Muscle layer of duodenum (tissue), 2 donors: Measurements from ENCODE around the gene SLC6A18.

Experiments used
- H3K27ac ChIP-seq: one replicate; pipeline ENCODE4 v1.7.0; 2013; ENCODE audit warnings: mild to moderate bottlenecking, low read length
- H3K27me3 ChIP-seq: one replicate; pipeline ENCODE4 v1.7.0; 2013; ENCODE audit warnings: low read depth, mild to moderate bottlenecking, control low read depth, low read length
- H3K36me3 ChIP-seq, 2 donors: one replicate each; pipeline ENCODE4 v1.7.0; 2013; ENCODE audit warnings: low read length in 2 of 2, control low read depth in 1 of 2, mild to moderate bottlenecking in 1 of 2; ENCODE audit not compliant: insufficient read depth in 2 of 2, control insufficient read depth in 1 of 2
- H3K4me1 ChIP-seq, 2 donors: one replicate each; pipeline ENCODE4 v1.7.0; 2013; ENCODE audit warnings: low read length in 2 of 2, mild to moderate bottlenecking in 2 of 2, control low read depth in 1 of 2, moderate library complexity in 1 of 2; ENCODE audit not compliant: insufficient read depth in 2 of 2, control insufficient read depth in 1 of 2
- H3K4me3 ChIP-seq, 2 donors: one replicate each; pipeline ENCODE4 v1.7.0; 2013; ENCODE audit warnings: low read length in 2 of 2, low read depth in 1 of 2, mild to moderate bottlenecking in 1 of 2
- H3K9me3 ChIP-seq, 2 donors: one replicate each; pipeline ENCODE4 v1.7.0; 2013; ENCODE audit warnings: low read length in 2 of 2, control low read depth in 1 of 2, mild to moderate bottlenecking in 1 of 2; ENCODE audit not compliant: control insufficient read depth in 1 of 2
- donor health status: healthy.

SLC6A18 gene

GRCh38 chr5:1243487-1244130 lies 18.4 kb downstream of the SLC6A18 start:
- no peaks in the 10 kb centered on the region for H3K4me1 ChIP-seq

GRCh38 chr5:1244255-1244654 lies 19.1 kb downstream of the SLC6A18 start:
- H3K27ac ChIP-seq: no peak overlapping the region
- peaks cover 5% of the 10 kb centered on the region for H3K27me3 ChIP-seq
- H3K9me3 ChIP-seq: no peaks in the 10 kb centered on the region
- no peaks in the 10 kb centered on the region for H3K36me3 ChIP-seq
- no peak overlapping the region for H3K4me3 ChIP-seq
- H3K4me1 ChIP-seq: no peaks in the 10 kb centered on the region

More at GRCh38 chr5:1243487-1244130, 18.4 kb downstream of the SLC6A18 start:
- Histone ChIP-seq H3K27me3 (peaks cover 5% of the 10 kb centered on the region), H3K4me3 (no peak overlapping the region), H3K36me3 (no peaks in the 10 kb centered on the region), H3K27ac (no peak overlapping the region), H3K9me3 (no peaks in the 10 kb centered on the region)

GRCh38 chr5:1244976-1245375 lies 19.8 kb downstream of the SLC6A18 start:
- no peaks in the 10 kb centered on the region for H3K4me1 ChIP-seq
- H3K4me3 ChIP-seq: no peak overlapping the region
- H3K9me3 ChIP-seq: no peaks in the 10 kb centered on the region
- no peak overlapping the region for H3K27ac ChIP-seq
- H3K27me3 ChIP-seq: peaks cover 5% of the 10 kb centered on the region
- no peaks in the 10 kb centered on the region for H3K36me3 ChIP-seq

GRCh38 chr5:1245905-1246576 lies 20.9 kb downstream of the SLC6A18 start:
- Histone ChIP-seq H3K9me3 (no peaks in the 10 kb centered on the region), H3K4me3 (no peak overlapping the region), H3K36me3 (no peaks in the 10 kb centered on the region), H3K4me1 (no peaks in the 10 kb centered on the region), H3K27ac (no peak overlapping the region), H3K27me3 (peaks cover 5% of the 10 kb centered on the region)

GRCh38 chr5:1246711-1247431 lies 21.7 kb downstream of the SLC6A18 start:
- Histone ChIP-seq H3K36me3 (no peaks in the 10 kb centered on the region), H3K27me3 (peaks cover 5% of the 10 kb centered on the region), H3K9me3 (no peaks in the 10 kb centered on the region), H3K27ac (no peak overlapping the region), H3K4me1 (no peaks in the 10 kb centered on the region), H3K4me3 (no peak overlapping the region)

GRCh38 chr5:1247811-1248210 lies 22.6 kb downstream of the SLC6A18 start:
- no peak overlapping the region for H3K4me3 ChIP-seq
- peaks cover 5% of the 10 kb centered on the region for H3K27me3 ChIP-seq
- no peak overlapping the region for H3K27ac ChIP-seq
- no peaks in the 10 kb centered on the region for H3K4me1 ChIP-seq
- H3K9me3 ChIP-seq: no peaks in the 10 kb centered on the region
- no peaks in the 10 kb centered on the region for H3K36me3 ChIP-seq

GRCh38 chr5:1249366-1250280 lies 24.4 kb downstream of the SLC6A18 start:
- Histone ChIP-seq H3K9me3 (no peaks in the 10 kb centered on the region), H3K36me3 (no peaks in the 10 kb centered on the region), H3K27ac (no peak overlapping the region), H3K27me3 (peaks cover 5% of the 10 kb centered on the region), H3K4me3 (no peak overlapping the region), H3K4me1 (no peaks in the 10 kb centered on the region)

- H3K4me1 ChIP-seq: no peaks in the 10 kb centered on the region
- peaks cover 5% of the 10 kb centered on the region for H3K27me3 ChIP-seq
- H3K4me3 ChIP-seq: no peak overlapping the region
Observed at GRCh38 chr5:1251678-1252580, 26.7 kb downstream of the SLC6A18 start.

GRCh38 chr5:1252681-1253080 lies 27.5 kb downstream of the SLC6A18 start:
- no peak overlapping the region for H3K27ac ChIP-seq
- H3K9me3 ChIP-seq: no peaks in the 10 kb centered on the region
- no peaks in the 10 kb centered on the region for H3K36me3 ChIP-seq
- no peak overlapping the region for H3K4me3 ChIP-seq
- H3K4me1 ChIP-seq: no peaks in the 10 kb centered on the region
- peaks cover 3% of the 10 kb centered on the region for H3K27me3 ChIP-seq

More at GRCh38 chr5:1251678-1252580, 26.7 kb downstream of the SLC6A18 start:
- no peaks in the 10 kb centered on the region for H3K9me3 ChIP-seq
- no peak overlapping the region for H3K27ac ChIP-seq
- no peaks in the 10 kb centered on the region for H3K36me3 ChIP-seq

- no peaks in the 10 kb centered on the region for H3K9me3 ChIP-seq
- H3K27me3 ChIP-seq: no peaks in the 10 kb centered on the region
- H3K27ac ChIP-seq: no peak overlapping the region
- H3K4me3 ChIP-seq: no peak overlapping the region
- no peaks in the 10 kb centered on the region for H3K4me1 ChIP-seq
- no peaks in the 10 kb centered on the region for H3K36me3 ChIP-seq
Observed at GRCh38 chr5:1253456-1254105, 28.4 kb downstream of the SLC6A18 start.
